ENCODE measurements around the gene NDST1. TPM values are rescaled to one million over a fixed set of nuclear protein-coding genes. Genes with fewer than 3 reads are reported as not detected.
"Not testable (repeated sequence)": the region's sequence is repeated elsewhere in the genome, so short reads cannot be mapped to it uniquely, and the experiment has no call there.

Gene NDST1
- total RNA-seq, 6 experiments from 2014 or later: 126 to 199 (median 147) TPM

- no peaks in the 10 kb centered on the region for H3K9me3 Mint-ChIP-seq
- TF ChIP-seq CTCF (IDR thresholded peaks at IDR 0.05): no peak
- no peaks in the 10 kb centered on the region; the same call in none of the 2 replicates for H3K27me3 Mint-ChIP-seq (ENCODE audit: insufficient read depth)
- no peaks in the 10 kb centered on the region for H3K36me3 Mint-ChIP-seq (ENCODE audit: low read depth)
- H3K4me1 Mint-ChIP-seq (ENCODE audit: low read depth): peaks cover 29% of the 10 kb centered on the region
- DNase-seq: no peak
- no peak overlapping the region for H3K4me3 Mint-ChIP-seq
- H3K27ac Mint-ChIP-seq: no peak overlapping the region
Observed at GRCh38 chr5:150465927-150466326, 42.0 kb upstream of the NDST1 start.

GRCh38 chr5:150468206-150468605 lies 39.7 kb upstream of the NDST1 start:
- Mint-ChIP-seq H3K9me3 (no peaks in the 10 kb centered on the region), H3K4me1 (ENCODE audit: low read depth) (peaks cover 39% of the 10 kb centered on the region), H3K27ac (no peak overlapping the region), H3K4me3 (no peak overlapping the region), H3K27me3 (ENCODE audit: insufficient read depth) (peaks cover 3% of the 10 kb centered on the region), H3K36me3 (ENCODE audit: low read depth) (no peaks in the 10 kb centered on the region)
- no peak for DNase-seq
- TF ChIP-seq CTCF (IDR thresholded peaks at IDR 0.05): no peak

- TF ChIP-seq CTCF (IDR thresholded peaks at IDR 0.05): no peak
- peak; percentile 98 for DNase-seq
- Mint-ChIP-seq H3K36me3 (ENCODE audit: low read depth) (no peaks in the 10 kb centered on the region), H3K4me1 (ENCODE audit: low read depth) (peaks cover 47% of the 10 kb centered on the region), H3K27me3 (ENCODE audit: insufficient read depth) (peaks cover 6% of the 10 kb centered on the region), H3K27ac (peak overlapping the region; percentile 64), H3K9me3 (no peaks in the 10 kb centered on the region), H3K4me3 (no peak overlapping the region; the same call in 1 of the 2 replicates)
Observed at GRCh38 chr5:150469718-150470469, 38.0 kb upstream of the NDST1 start.

GRCh38 chr5:150473673-150474358 lies 34.1 kb upstream of the NDST1 start:
- H3K36me3 Mint-ChIP-seq (ENCODE audit: low read depth): no peaks in the 10 kb centered on the region
- H3K9me3 Mint-ChIP-seq: no peaks in the 10 kb centered on the region
- peaks cover 69% of the 10 kb centered on the region for H3K4me1 Mint-ChIP-seq (ENCODE audit: low read depth)
- peak overlapping the region; percentile 95 for H3K27ac Mint-ChIP-seq
- peak overlapping the region; percentile 16; the same call in 1 of the 2 replicates for H3K4me3 Mint-ChIP-seq
- DNase-seq: peak; percentile 42
- no peak for TF ChIP-seq CTCF (IDR thresholded peaks at IDR 0.05)
- peaks cover 6% of the 10 kb centered on the region for H3K27me3 Mint-ChIP-seq (ENCODE audit: insufficient read depth)

GRCh38 chr5:150476568-150476967 lies 31.4 kb upstream of the NDST1 start:
- DNase-seq; H3K9me3 Mint-ChIP-seq; H3K36me3 Mint-ChIP-seq (ENCODE audit: low read depth); H3K27me3 Mint-ChIP-seq (ENCODE audit: insufficient read depth): not testable (repeated sequence)
- peaks cover 72% of the 10 kb centered on the region for H3K4me1 Mint-ChIP-seq (ENCODE audit: low read depth)
- peak overlapping the region; percentile 58 for H3K27ac Mint-ChIP-seq
- H3K4me3 Mint-ChIP-seq: peak overlapping the region; percentile 39

- Mint-ChIP-seq H3K9me3 (no peaks in the 10 kb centered on the region), H3K4me1 (ENCODE audit: low read depth) (peaks cover 61% of the 10 kb centered on the region), H3K27me3 (ENCODE audit: insufficient read depth) (no peaks in the 10 kb centered on the region; the same call in 1 of the 2 replicates), H3K27ac (no peak overlapping the region), H3K4me3 (no peak overlapping the region), H3K36me3 (ENCODE audit: low read depth) (no peaks in the 10 kb centered on the region)
- no peak for DNase-seq
- no peak for TF ChIP-seq CTCF (IDR thresholded peaks at IDR 0.05)
Observed at GRCh38 chr5:150479416-150479815, 28.5 kb upstream of the NDST1 start.
